ENCODE results near the gene HSPH1.
A peak's percentile ranks its signal among the peaks of the same experiment; 100 is the strongest.
"Not testable (repeated sequence)": the region's sequence is repeated elsewhere in the genome, so short reads cannot be mapped to it uniquely, and the experiment has no call there.

The HSPH1 gene

GRCh38 chr13:31161557-31162150, at the start of gene HSPH1:
Gene HSPH1 (minus strand): TSS chr13:31161904. CDS start chr13:31161582, 322 bp downstream.
- DNase-seq = peak; percentile 97

- DNase-seq = no peak
These were observed 48.1 kb upstream of the HSPH1 start for GRCh38 chr13:31209841-31210210.

- no peak for DNase-seq
These were observed 47.6 kb upstream of the HSPH1 start for GRCh38 chr13:31209172-31209840.

GRCh38 chr13:31208559-31209122, 46.9 kb upstream of the HSPH1 start:
- DNase-seq = no peak

- no peak for DNase-seq
These were observed 46.2 kb upstream of the HSPH1 start for GRCh38 chr13:31207661-31208552.

- no peak for DNase-seq
These were observed 42.9 kb upstream of the HSPH1 start for GRCh38 chr13:31204592-31204991.

- no peak for DNase-seq
These were observed 39.8 kb upstream of the HSPH1 start for GRCh38 chr13:31201341-31202031.

GRCh38 chr13:31200637-31200971, 38.9 kb upstream of the HSPH1 start:
- DNase-seq = peak; percentile 38

- peak; percentile 77 for DNase-seq
These were observed 38.3 kb upstream of the HSPH1 start, which contains the start of gene B3GLCT for GRCh38 chr13:31199849-31200636. Gene B3GLCT (plus strand): TSS chr13:31199975. CDS start chr13:31200085, 110 bp downstream.

- DNase-seq = no peak
These were observed 37.8 kb upstream of the HSPH1 start for GRCh38 chr13:31199527-31199848.

GRCh38 chr13:31198519-31198918, 36.8 kb upstream of the HSPH1 start:
- no peak for DNase-seq

- DNase-seq = no peak
These were observed 35.3 kb upstream of the HSPH1 start for GRCh38 chr13:31196992-31197391.

GRCh38 chr13:31195616-31196015, 33.9 kb upstream of the HSPH1 start:
- DNase-seq = no peak

- DNase-seq = no peak
These were observed 30.6 kb upstream of the HSPH1 start for GRCh38 chr13:31192306-31192705.

GRCh38 chr13:31191748-31192147, 30.0 kb upstream of the HSPH1 start:
- no peak for DNase-seq

GRCh38 chr13:31184981-31185645, 23.4 kb upstream of the HSPH1 start:
- no peak for DNase-seq

- no peak for DNase-seq
These were observed 22.7 kb upstream of the HSPH1 start for GRCh38 chr13:31184451-31184850.

- DNase-seq = no peak
These were observed 21.3 kb upstream of the HSPH1 start for GRCh38 chr13:31182987-31183386.

- no peak for DNase-seq
These were observed 18.1 kb upstream of the HSPH1 start for GRCh38 chr13:31179754-31180153.

GRCh38 chr13:31179241-31179640, 17.5 kb upstream of the HSPH1 start:
- DNase-seq = no peak

GRCh38 chr13:31177813-31178495, 16.2 kb upstream of the HSPH1 start:
- not testable (repeated sequence) for DNase-seq

All from activated CD4-positive, alpha-beta T cell treated with anti-CD3 and anti-CD28 coated beads, Interleukin-2, amount 50 U/mL, for 1 hour (primary cell).